Lung (tissue), 12 donors: Measurements from ENCODE around the gene DMXL2. TPM values are rescaled to one million over a fixed set of nuclear protein-coding genes. Genes with fewer than 3 reads are reported as not detected.

Source experiments
- ATAC-seq: fragments of 200-7000 bp; cut with Tn5 transposase; one replicate; pipeline ENCODE4 v1.9.1; 2020; ENCODE audit warnings: moderate number of reproducible peaks; ENCODE audit not compliant: insufficient read depth, low FRiP score
- DNase-seq, 3 donors: peaks; one replicate each; pipeline ENCODE4 v3.0.0-alpha.2; 2013 to 2017
- H3K27ac ChIP-seq, 2 donors: one replicate each; pipeline ENCODE4 v1.5.1; 2013; ENCODE audit warnings: mild to moderate bottlenecking in 2 of 2, moderate library complexity in 2 of 2, control low read depth in 1 of 2, inconsistent platforms in 1 of 2, low read depth in 1 of 2, low read length in 1 of 2
- H3K27me3 ChIP-seq, 3 donors: one replicate each; pipeline ENCODE4 v1.5.1; 2013; ENCODE audit warnings: low read length in 2 of 3; ENCODE audit not compliant: control insufficient read depth in 3 of 3, insufficient read depth in 3 of 3
- H3K36me3 ChIP-seq, 4 donors: one replicate each; pipeline ENCODE4 v1.5.1; 2013; ENCODE audit warnings: low read length in 4 of 4, mild to moderate bottlenecking in 1 of 4, moderate library complexity in 1 of 4; ENCODE audit not compliant: control insufficient read depth in 4 of 4, insufficient read depth in 4 of 4
- H3K4me1 ChIP-seq, 5 donors: one replicate each; pipeline ENCODE4 v1.5.1; 2013; ENCODE audit warnings: low read length in 5 of 5, mild to moderate bottlenecking in 2 of 5, moderate library complexity in 1 of 5; ENCODE audit not compliant: control insufficient read depth in 5 of 5, insufficient read depth in 5 of 5
- H3K4me3 ChIP-seq: one replicate; pipeline ENCODE4 v1.5.1; 2013; ENCODE audit warnings: mild to moderate bottlenecking, control low read depth, moderate library complexity
- H3K9ac ChIP-seq, 2 donors: one replicate each; pipeline ENCODE4 v1.5.1; 2013; ENCODE audit warnings: low read length in 2 of 2, control low read depth in 1 of 2; ENCODE audit not compliant: insufficient read depth in 1 of 2
- H3K9me3 ChIP-seq, 4 donors: one replicate each; pipeline ENCODE4 v1.5.1; 2013; ENCODE audit warnings: low read length in 3 of 4, mild to moderate bottlenecking in 1 of 4, moderate library complexity in 1 of 4; ENCODE audit not compliant: control insufficient read depth in 4 of 4, insufficient read depth in 3 of 4
- CTCF ChIP-seq: IDR thresholded peaks from 2 replicates; pipeline ENCODE4 v1.5.1; 2012; ENCODE audit warnings: mild to moderate bottlenecking; ENCODE audit errors: control extremely low read depth, extremely low read depth
- WGBS, 2 donors: extraction: QIAGEN DNeasy Blood & Tissue Kit; methylation state at CpG; one replicate each; pipeline ENCODE4 v1.1.7; 2013; 5-methylcytosine and 5-hydroxymethylcytosine counted together
- polyA plus RNA-seq, 2 donors: library from polyadenylated mRNA; stranded (reverse); fragments of 200-250 nt; gene quantifications; one replicate each; pipeline ENCODE4 v1.2.1, GENCODE V29; 2013
- total RNA-seq, 2 donors: library from RNA; depleted of rRNA in 1 of 2; stranded (reverse); fragments of >200 nt in 1 of 2; gene quantifications; one replicate each; pipeline ENCODE4 v1.2.1, GENCODE V29; 2014 to 2021
- donor health status: control.
- donor health status: control.
- donor health status: Bipolar disorder and iron deficiency.
- donor health status: healthy.
- donor health status: DM: yes; HTN: yes; CAD: no.

Gene DMXL2
- total and polyA plus RNA-seq, 4 donors, result 40.9 to 105 (median 75.3) TPM

DNA sequence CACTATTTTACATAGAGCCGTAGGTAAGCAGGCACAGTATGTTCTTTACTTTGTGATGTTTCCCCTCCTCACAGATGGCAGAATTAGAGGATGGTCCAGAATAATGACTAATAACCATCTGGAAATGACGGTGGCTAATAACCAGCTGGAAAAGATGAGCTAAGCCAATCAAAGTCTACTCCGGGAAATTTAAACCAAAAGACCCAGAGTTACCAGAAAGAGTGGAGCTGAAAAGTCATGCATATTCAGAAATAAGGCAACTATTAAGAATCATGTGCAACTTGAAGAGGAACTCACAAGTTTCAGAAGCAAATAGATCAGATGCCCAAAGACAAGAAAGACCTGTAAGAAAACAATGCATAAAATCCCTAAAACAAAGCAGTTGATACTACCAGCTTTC, 33.6 kb downstream of the DMXL2 start:
- DNase-seq, result peak in 1 of 3 donors; percentile 1
- 81 to 91% methylated on average over 3 of the region's 3 CpGs for WGBS, 2 donors
- H3K27me3 ChIP-seq, result no peaks in the 10 kb centered on the region
- peaks cover 0 to 6% (median 2%) of the 10 kb centered on the region in 4 donors for H3K9me3 ChIP-seq
- no peaks in the 10 kb centered on the region for H3K36me3 ChIP-seq
- no peak overlapping the region for H3K9ac ChIP-seq
- no peak overlapping the region for H3K27ac ChIP-seq
- no peak for TF ChIP-seq CTCF
- ATAC-seq, result no peak
- no peak overlapping the region for H3K4me3 ChIP-seq
- no peaks in the 10 kb centered on the region for H3K4me1 ChIP-seq

GRCh38 chr15:51585986-51586385, 36.6 kb downstream of the DMXL2 start:
- TF ChIP-seq CTCF, result no peak
- Histone ChIP-seq H3K9me3 (peaks cover 0 to 2% (median under 1%) of the 10 kb centered on the region in 4 donors), H3K4me3 (no peak overlapping the region), H3K27ac (no peak overlapping the region), H3K9ac (no peak overlapping the region), H3K27me3 (no peaks in the 10 kb centered on the region), H3K4me1 (no peaks in the 10 kb centered on the region), H3K36me3 (no peaks in the 10 kb centered on the region)
- 32 to 69% methylated on average over 5 of the region's 5 CpGs for WGBS, 2 donors
- ATAC-seq, result no peak
- peak in 2 of 3 donors; percentile 12 for DNase-seq

DNA sequence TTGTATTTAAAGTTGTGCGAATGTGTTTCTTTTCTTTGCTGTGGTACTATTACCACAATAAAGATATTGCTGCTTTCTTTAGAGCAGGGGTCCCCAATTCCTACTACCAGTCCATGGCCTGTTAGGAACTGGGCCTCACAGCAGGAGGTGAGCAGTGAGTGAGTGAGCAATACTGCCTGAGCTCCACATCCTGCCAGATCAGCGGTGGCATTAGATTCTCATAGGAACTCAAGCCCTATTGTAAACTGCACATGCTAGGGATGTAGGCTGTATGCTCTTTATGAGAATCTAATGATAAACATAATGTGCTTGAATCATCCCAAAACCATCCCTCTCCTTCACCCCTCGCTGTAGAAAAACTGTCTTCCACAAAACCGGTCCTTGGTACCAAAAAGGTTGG, 41.6 kb downstream of the DMXL2 start:
- no peak for ATAC-seq
- H3K4me1 ChIP-seq, result no peaks in the 10 kb centered on the region
- DNase-seq, result no peak
- no peaks in the 10 kb centered on the region for H3K27me3 ChIP-seq
- no peak for TF ChIP-seq CTCF
- H3K36me3 ChIP-seq, result no peaks in the 10 kb centered on the region
- WGBS, 2 donors, result 94 to 95% methylated on average over 4 of the region's 4 CpGs
- no peaks in the 10 kb centered on the region for H3K9me3 ChIP-seq
- H3K27ac ChIP-seq, result no peak overlapping the region
- no peak overlapping the region for H3K4me3 ChIP-seq
- H3K9ac ChIP-seq, result no peak overlapping the region

DNA sequence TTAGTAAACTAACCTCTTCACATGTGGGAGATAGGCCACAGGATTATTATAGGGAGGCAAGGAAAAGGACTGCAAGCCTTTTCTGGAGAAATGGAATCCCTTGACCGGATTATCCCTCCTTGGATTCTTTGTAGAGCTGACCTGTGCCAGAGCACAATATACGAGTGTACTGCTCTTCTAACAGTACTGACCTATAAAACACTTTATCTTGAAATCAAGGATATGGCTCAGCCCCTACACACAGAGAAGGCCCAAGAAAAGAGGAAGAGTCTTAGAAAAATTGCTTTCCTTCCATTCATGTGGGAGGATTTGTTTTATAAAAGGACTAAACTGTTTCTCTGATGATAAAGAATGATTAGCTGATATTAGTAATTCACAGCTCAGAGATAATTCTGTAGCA, 42.2 kb downstream of the DMXL2 start:
- Histone ChIP-seq H3K36me3 (no peaks in the 10 kb centered on the region), H3K9me3 (no peaks in the 10 kb centered on the region), H3K4me1 (no peaks in the 10 kb centered on the region), H3K27ac (no peak overlapping the region), H3K4me3 (no peak overlapping the region), H3K27me3 (no peaks in the 10 kb centered on the region), H3K9ac (no peak overlapping the region)
- DNase-seq, result no peak
- WGBS, 2 donors, result 57 to 72% methylated on average over 2 of the region's 2 CpGs
- TF ChIP-seq CTCF, result no peak
- no peak for ATAC-seq
